22Rv1 (cell line): ENCODE results near the gene DDX31.

Experiments
- CTCF ChIP-seq: fragments of 450-650 bp; IDR thresholded peaks from 2 replicates; pipeline ENCODE4 v1.5.1; 2017; ENCODE audit warnings: mild to moderate bottlenecking
- ZFX ChIP-seq: fragments of 450-650 bp; IDR thresholded peaks from 2 replicates; pipeline ENCODE4 v1.6.1; 2017; ENCODE audit warnings: antibody characterized with exemption, borderline replicate concordance

GRCh38 chr9:132591751-132592314 is 78.0 kb downstream of the DDX31 start:
- TF ChIP-seq CTCF (no peak), ZFX (no peak)
